GM19023 (cell line): ENCODE data around the gene MB21D2.
"Not testable (repeated sequence)": the region's sequence is repeated elsewhere in the genome, so short reads cannot be mapped to it uniquely, and the experiment has no call there.

Source experiments
- ATAC-seq: cut with Tn5 transposase; IDR thresholded peaks from one replicate; pipeline ENCODE4 v1.9.1; 2021; ENCODE audit warnings: mild to moderate bottlenecking, moderate library complexity; ENCODE audit not compliant: unreplicated experiment

MB21D2 gene

GRCh38 chr3:192817053-192817452 is 100.6 kb downstream of the MB21D2 start:
- ATAC-seq = peak; percentile 54

DNA sequence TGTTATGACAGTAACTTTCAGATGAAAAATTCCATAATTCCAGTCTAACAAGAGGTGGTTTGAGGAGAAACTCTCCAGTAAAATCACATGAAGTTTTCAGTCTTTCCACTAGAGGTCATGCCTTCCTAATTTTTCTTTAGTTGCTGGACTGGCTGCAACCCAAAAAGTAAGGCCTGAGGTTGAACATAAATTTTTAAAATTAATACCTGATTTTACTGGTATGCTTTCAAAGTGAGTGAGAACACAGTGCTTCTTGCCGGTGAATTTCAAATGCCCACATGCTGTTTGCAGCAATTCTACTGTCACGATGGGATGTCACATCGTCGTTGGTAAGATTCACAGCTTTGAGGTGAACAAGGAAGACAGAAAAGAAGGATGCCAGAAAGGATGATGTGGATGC is 101.3 kb downstream of the MB21D2 start:
- no peak for ATAC-seq

- ATAC-seq = no peak
These were observed 104.8 kb downstream of the MB21D2 start for GRCh38 chr3:192812743-192813383.

DNA sequence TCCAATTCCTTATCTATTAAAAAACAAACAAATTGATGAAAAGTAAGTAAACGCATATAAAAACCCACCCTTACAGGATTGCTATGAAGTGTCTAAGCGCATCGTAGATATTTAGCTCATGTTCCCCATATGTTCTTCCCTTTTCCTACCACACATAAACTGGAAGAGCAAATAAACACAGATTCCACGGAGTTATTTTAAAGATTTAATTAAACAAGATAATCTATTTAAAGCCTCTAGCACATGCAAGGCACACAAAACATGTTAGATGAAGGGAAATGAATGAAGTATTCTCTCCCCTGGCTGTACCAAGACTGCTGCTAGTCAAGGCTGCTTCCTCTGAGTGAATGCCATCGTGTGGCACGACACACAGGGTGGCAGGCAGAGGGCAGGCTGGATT is 111.9 kb downstream of the MB21D2 start:
- ATAC-seq = no peak

DNA sequence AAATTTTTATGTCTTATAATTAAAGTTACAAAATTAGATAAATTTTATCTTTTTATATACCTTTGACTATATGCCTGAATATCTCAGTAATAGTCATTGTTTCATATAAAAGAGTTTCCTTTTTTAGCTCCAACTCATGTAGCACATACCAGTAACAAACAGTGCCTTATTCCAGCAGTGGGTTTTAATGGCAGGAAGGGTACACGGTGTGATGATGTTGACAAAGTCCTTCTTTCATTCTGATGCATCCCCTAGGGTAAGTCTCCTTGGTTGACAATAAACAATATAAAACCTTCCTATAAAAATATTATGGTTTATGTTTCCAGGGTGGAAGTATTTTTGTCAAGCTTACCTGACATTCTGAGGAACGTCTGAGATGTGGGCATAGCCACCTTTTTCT is 113.2 kb downstream of the MB21D2 start:
- no peak for ATAC-seq

DNA sequence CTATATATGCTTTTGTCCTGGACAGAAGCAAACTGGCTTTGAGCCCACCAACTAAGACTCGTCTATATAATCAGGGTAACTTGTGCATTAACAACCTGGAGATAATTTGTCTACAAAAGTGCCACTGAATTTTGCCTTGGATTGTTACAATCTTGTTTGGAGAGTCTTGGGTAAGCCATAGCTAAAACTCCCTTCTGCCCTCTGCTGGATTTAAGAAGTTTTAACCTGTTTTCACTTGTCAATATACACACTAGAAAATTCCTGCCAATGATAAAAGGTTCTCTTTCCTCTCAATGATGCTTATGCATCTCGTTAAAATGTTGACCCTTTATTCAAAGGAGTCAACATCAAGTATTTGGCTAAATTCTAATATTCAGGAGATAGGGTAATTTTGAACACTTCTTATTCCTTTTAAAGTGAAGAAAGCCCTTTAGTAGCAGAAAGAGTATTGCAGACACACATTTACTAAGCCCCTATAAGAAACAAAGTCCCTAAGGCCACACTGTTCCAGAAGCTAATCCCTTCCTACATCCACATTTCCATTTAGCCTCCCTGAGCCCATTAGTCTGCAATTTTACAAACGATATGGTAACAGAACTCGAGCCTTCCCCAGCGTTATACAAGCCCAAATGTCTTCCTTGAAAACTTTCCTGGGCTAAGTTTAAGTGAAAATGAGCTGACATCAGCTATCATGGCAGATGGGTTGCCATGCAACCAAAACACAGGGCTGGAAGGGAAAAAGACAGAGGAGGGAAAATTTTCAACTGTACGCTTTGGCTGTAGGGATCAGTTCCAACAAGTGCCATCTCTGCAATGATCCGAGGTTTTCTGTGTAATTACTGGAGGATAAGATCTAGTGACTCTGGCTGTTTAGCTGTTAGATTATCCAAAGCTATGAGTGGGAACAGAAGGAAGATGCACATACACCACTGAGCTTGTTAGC is 114.4 kb downstream of the MB21D2 start:
- ATAC-seq = peak; percentile 56

- no peak for ATAC-seq
These were observed 115.7 kb downstream of the MB21D2 start for GRCh38 chr3:192801985-192802384.

DNA sequence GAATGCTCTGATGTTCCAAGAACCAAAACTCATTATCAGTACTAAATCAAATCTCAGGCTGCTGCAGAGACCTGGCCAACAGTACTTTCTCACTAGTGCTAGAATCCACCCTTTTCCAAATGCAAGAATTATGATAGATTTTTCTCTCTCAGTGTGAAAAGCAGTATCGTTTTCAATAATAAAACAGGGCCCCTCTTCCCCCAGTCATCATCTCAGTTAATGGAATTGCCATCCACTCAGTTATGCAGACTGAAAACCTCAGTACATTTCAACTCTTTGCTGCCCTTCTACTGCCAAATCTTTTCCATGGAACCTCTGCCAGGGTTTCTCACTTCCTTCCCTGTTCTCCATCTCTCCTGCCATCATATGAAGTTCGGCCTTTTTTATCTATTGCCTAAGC is 117.9 kb downstream of the MB21D2 start:
- ATAC-seq = no peak

- no peak for ATAC-seq
These were observed 122.6 kb downstream of the MB21D2 start for GRCh38 chr3:192795021-192795420.

- no peak for ATAC-seq
These were observed 123.4 kb downstream of the MB21D2 start for GRCh38 chr3:192794216-192794615.

GRCh38 chr3:192788816-192789515 is 128.7 kb downstream of the MB21D2 start:
- not testable (repeated sequence) for ATAC-seq

- ATAC-seq = no peak
These were observed 139.1 kb downstream of the MB21D2 start for GRCh38 chr3:192778508-192778907.

DNA sequence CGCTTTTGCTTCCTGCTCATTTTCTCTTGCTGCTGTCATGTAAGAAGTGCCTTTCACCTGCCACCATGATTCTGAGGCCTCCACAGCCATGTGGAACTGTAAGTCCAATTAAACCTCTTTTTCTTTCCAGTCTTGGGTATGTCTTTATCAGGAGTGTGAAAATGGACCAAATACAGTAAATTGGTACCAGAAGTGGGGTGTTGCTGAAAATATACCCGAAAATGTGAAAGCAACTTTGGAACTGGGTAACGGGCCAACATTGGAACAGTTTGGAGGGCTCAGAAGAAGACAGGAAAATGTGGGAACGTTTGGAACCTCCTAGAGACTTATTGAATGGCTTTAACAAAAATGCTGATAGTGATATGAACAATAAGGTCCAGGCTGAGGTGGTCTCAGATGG is 143.3 kb downstream of the MB21D2 start:
- not testable (repeated sequence) for ATAC-seq

GRCh38 chr3:192772240-192772894 is 145.3 kb downstream of the MB21D2 start:
- no peak for ATAC-seq

DNA sequence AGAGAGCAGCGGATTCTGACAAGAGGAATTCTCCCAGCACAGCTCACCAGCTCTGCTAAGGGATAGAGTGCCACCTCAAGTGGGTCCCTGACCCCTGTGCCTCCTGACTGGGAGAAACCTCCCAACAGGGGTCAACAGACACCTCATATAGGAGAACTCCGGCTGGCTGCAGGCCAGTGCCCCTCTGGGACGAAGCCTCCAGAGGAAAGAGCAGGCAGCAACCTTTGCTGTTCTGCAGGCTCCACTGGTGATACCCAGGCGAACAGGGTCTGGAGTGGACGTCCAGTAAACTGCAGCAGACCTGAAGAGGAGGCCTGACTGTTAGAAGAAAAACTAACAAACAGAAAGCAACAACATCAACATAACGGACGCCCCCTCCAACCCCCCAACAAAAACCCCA is 159.0 kb downstream of the MB21D2 start:
- ATAC-seq = no peak

- ATAC-seq = no peak
These were observed 166.5 kb downstream of the MB21D2 start for GRCh38 chr3:192751148-192751547.

DNA sequence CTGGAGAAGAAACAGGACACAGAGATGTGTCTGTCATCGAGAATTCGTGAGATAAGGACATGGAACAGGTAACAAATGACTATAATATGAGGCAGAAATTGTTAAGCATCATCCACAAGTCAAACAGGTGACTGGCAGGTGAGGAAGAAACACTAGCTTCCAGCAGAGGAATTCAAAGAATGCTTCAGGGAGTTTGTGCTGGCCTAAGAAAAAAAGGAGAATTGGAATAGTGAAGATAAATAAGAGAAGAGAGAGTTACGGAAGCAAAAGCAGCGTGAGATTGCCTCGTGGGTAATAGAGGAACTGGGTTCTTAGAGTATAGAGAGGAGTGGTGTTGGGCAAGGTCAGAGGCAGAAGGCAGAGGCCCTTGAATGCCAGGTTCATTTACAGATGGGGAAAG is 167.5 kb downstream of the MB21D2 start:
- no peak for ATAC-seq

DNA sequence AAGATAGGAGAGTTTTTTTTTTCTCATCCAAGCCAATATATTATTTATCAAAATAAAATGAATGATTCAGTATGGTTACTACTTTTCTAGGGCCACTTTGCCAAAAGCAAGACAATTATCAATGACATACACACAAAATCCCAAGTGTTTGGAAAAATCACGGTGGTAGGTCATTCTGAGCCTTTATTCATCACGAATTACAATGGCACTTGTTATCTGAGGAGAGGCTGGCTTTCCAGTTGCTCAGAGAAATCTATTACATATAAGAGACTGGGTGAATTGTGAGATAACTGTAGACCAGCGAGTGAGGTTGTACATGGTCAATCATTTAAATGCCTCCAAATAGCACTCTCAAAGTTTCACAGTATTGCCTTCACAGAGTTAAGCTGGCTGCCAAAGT is 169.9 kb downstream of the MB21D2 start:
- no peak for ATAC-seq

GRCh38 chr3:192747145-192747544 is 170.5 kb downstream of the MB21D2 start:
- no peak for ATAC-seq
